ENCODE data around the gene CEP57. TPM values are rescaled to one million over a fixed set of nuclear protein-coding genes. Genes with fewer than 3 reads are reported as not detected.

The CEP57 gene
- 77.1 and 77.7 TPM in 2 replicates for total RNA-seq

GRCh38 chr11:95790123-95790932, at the start of gene CEP57:
Gene CEP57 (plus strand): TSS chr11:95790498. CDS start chr11:95790699, 201 bp downstream.
- peak; percentile 93 for DNase-seq (ENCODE audit: low spot score)
- H3K36me3 Mint-ChIP-seq (ENCODE audit: low read depth) = peaks cover 32% of the 10 kb centered on the region
- no peaks in the 10 kb centered on the region for H3K27me3 Mint-ChIP-seq (ENCODE audit: insufficient read depth)
- no peaks in the 10 kb centered on the region for H3K9me3 Mint-ChIP-seq
- H3K4me1 Mint-ChIP-seq (ENCODE audit: low read depth) = peaks cover 70% of the 10 kb centered on the region
- peak within 1 kb of the TSS; percentile 100 for H3K27ac Mint-ChIP-seq
- H3K4me3 Mint-ChIP-seq = peak within 1 kb of the TSS; percentile 96
- intact Hi-C loops (cut with micrococcal nuclease) = loop anchor here (1.0 to 10.0 kb wide), 9 partner anchors 133 to 1658 kb away; partner anchors contain the start of genes CCDC82, CWC15, ENDOD1 and FUT4

- Mint-ChIP-seq H3K27ac (no peak overlapping the region), H3K9me3 (no peaks in the 10 kb centered on the region), H3K4me3 (no peak overlapping the region), H3K4me1 (ENCODE audit: low read depth) (no peaks in the 10 kb centered on the region), H3K36me3 (ENCODE audit: low read depth) (peaks cover 1% of the 10 kb centered on the region), H3K27me3 (ENCODE audit: insufficient read depth) (peaks cover 14% of the 10 kb centered on the region)
- no peak for DNase-seq (ENCODE audit: low spot score)
- intact Hi-C loops (cut with micrococcal nuclease) = no loop called here
These were observed 40.2 kb upstream of the CEP57 start for GRCh38 chr11:95750101-95750500.

- H3K4me3 Mint-ChIP-seq = no peak overlapping the region
- H3K36me3 Mint-ChIP-seq (ENCODE audit: low read depth) = peaks cover 1% of the 10 kb centered on the region
- intact Hi-C loops (cut with micrococcal nuclease) = no loop called here
- peaks cover 12% of the 10 kb centered on the region for H3K27me3 Mint-ChIP-seq (ENCODE audit: insufficient read depth)
- H3K9me3 Mint-ChIP-seq = no peaks in the 10 kb centered on the region
- no peaks in the 10 kb centered on the region for H3K4me1 Mint-ChIP-seq (ENCODE audit: low read depth)
- no peak overlapping the region for H3K27ac Mint-ChIP-seq
- no peak for DNase-seq (ENCODE audit: low spot score)
These were observed 38.8 kb upstream of the CEP57 start for GRCh38 chr11:95751515-95751914.

- H3K4me3 Mint-ChIP-seq = no peak overlapping the region
- no peaks in the 10 kb centered on the region for H3K36me3 Mint-ChIP-seq (ENCODE audit: low read depth)
- no peak for DNase-seq (ENCODE audit: low spot score)
- H3K4me1 Mint-ChIP-seq (ENCODE audit: low read depth) = no peaks in the 10 kb centered on the region
- peaks cover 4% of the 10 kb centered on the region for H3K27me3 Mint-ChIP-seq (ENCODE audit: insufficient read depth)
- intact Hi-C loops (cut with micrococcal nuclease) = loop anchor here (5.0 to 10.0 kb wide), 3 partner anchors 204 to 1136 kb away; no protein-coding TSS in a partner anchor
- no peak overlapping the region for H3K27ac Mint-ChIP-seq
- no peaks in the 10 kb centered on the region for H3K9me3 Mint-ChIP-seq
These were observed 29.4 kb upstream of the CEP57 start for GRCh38 chr11:95760941-95761340.

GRCh38 chr11:95762534-95762933, 27.8 kb upstream of the CEP57 start:
- peaks cover 4% of the 10 kb centered on the region for H3K27me3 Mint-ChIP-seq (ENCODE audit: insufficient read depth)
- no peaks in the 10 kb centered on the region for H3K4me1 Mint-ChIP-seq (ENCODE audit: low read depth)
- H3K4me3 Mint-ChIP-seq = no peak overlapping the region
- DNase-seq (ENCODE audit: low spot score) = no peak
- H3K27ac Mint-ChIP-seq = no peak overlapping the region
- intact Hi-C loops (cut with micrococcal nuclease) = loop anchor here (5.0 to 10.0 kb wide), 3 partner anchors 205 to 1138 kb away; no protein-coding TSS in a partner anchor
- no peaks in the 10 kb centered on the region for H3K9me3 Mint-ChIP-seq
- H3K36me3 Mint-ChIP-seq (ENCODE audit: low read depth) = no peaks in the 10 kb centered on the region

- Mint-ChIP-seq H3K4me3 (no peak overlapping the region), H3K27me3 (ENCODE audit: insufficient read depth) (no peaks in the 10 kb centered on the region), H3K4me1 (ENCODE audit: low read depth) (no peaks in the 10 kb centered on the region), H3K9me3 (no peaks in the 10 kb centered on the region), H3K36me3 (ENCODE audit: low read depth) (peaks cover 3% of the 10 kb centered on the region), H3K27ac (no peak overlapping the region)
- DNase-seq (ENCODE audit: low spot score) = no peak
- intact Hi-C loops (cut with micrococcal nuclease) = loop anchor here (1.0 to 10.0 kb wide), 7 partner anchors 59 to 1140 kb away; partner anchors contain the start of gene SESN3
These were observed 25.9 kb upstream of the CEP57 start for GRCh38 chr11:95764267-95764898.

GRCh38 chr11:95766701-95767100, 23.6 kb upstream of the CEP57 start:
- intact Hi-C loops (cut with micrococcal nuclease) = loop anchor here (5.0 to 10.0 kb wide), 2 partner anchors 979 to 1142 kb away; no protein-coding TSS in a partner anchor

GRCh38 chr11:95767498-95767897, 22.8 kb upstream of the CEP57 start:
- H3K36me3 Mint-ChIP-seq (ENCODE audit: low read depth) = peaks cover 3% of the 10 kb centered on the region

More at GRCh38 chr11:95766701-95767100, 23.6 kb upstream of the CEP57 start:
- no peaks in the 10 kb centered on the region for H3K9me3 Mint-ChIP-seq
- no peak overlapping the region for H3K27ac Mint-ChIP-seq
- H3K4me1 Mint-ChIP-seq (ENCODE audit: low read depth) = no peaks in the 10 kb centered on the region
- H3K36me3 Mint-ChIP-seq (ENCODE audit: low read depth) = peaks cover 3% of the 10 kb centered on the region
- no peak for DNase-seq (ENCODE audit: low spot score)
- no peaks in the 10 kb centered on the region for H3K27me3 Mint-ChIP-seq (ENCODE audit: insufficient read depth)
- H3K4me3 Mint-ChIP-seq = no peak overlapping the region

GRCh38 chr11:95768521-95768920, 21.8 kb upstream of the CEP57 start:
- H3K27me3 Mint-ChIP-seq (ENCODE audit: insufficient read depth) = no peaks in the 10 kb centered on the region
- no peaks in the 10 kb centered on the region for H3K9me3 Mint-ChIP-seq
- H3K36me3 Mint-ChIP-seq (ENCODE audit: low read depth) = peaks cover 6% of the 10 kb centered on the region
- no peaks in the 10 kb centered on the region for H3K4me1 Mint-ChIP-seq (ENCODE audit: low read depth)
- no peak overlapping the region for H3K4me3 Mint-ChIP-seq
- no peak for DNase-seq (ENCODE audit: low spot score)
- H3K27ac Mint-ChIP-seq = no peak overlapping the region
- intact Hi-C loops (cut with micrococcal nuclease) = loop anchor here (5.0 to 10.0 kb wide), 2 partner anchors 981 to 1144 kb away; no protein-coding TSS in a partner anchor

More at GRCh38 chr11:95767498-95767897, 22.8 kb upstream of the CEP57 start:
- Mint-ChIP-seq H3K27me3 (ENCODE audit: insufficient read depth) (no peaks in the 10 kb centered on the region), H3K27ac (no peak overlapping the region), H3K9me3 (no peaks in the 10 kb centered on the region), H3K4me3 (no peak overlapping the region), H3K4me1 (ENCODE audit: low read depth) (no peaks in the 10 kb centered on the region)
- DNase-seq (ENCODE audit: low spot score) = no peak
- intact Hi-C loops (cut with micrococcal nuclease) = loop anchor here (5.0 to 10.0 kb wide), 2 partner anchors 980 to 1143 kb away; no protein-coding TSS in a partner anchor

- no peak for DNase-seq (ENCODE audit: low spot score)
- Mint-ChIP-seq H3K36me3 (ENCODE audit: low read depth) (peaks cover 43% of the 10 kb centered on the region), H3K4me3 (no peak overlapping the region), H3K9me3 (no peaks in the 10 kb centered on the region), H3K4me1 (ENCODE audit: low read depth) (peaks cover 19% of the 10 kb centered on the region), H3K27me3 (ENCODE audit: insufficient read depth) (no peaks in the 10 kb centered on the region), H3K27ac (no peak overlapping the region)
- intact Hi-C loops (cut with micrococcal nuclease) = no loop called here
These were observed 13.4 kb upstream of the CEP57 start for GRCh38 chr11:95776859-95777258.

- peaks cover 36% of the 10 kb centered on the region for H3K4me1 Mint-ChIP-seq (ENCODE audit: low read depth)
- no peak overlapping the region for H3K4me3 Mint-ChIP-seq
- H3K27ac Mint-ChIP-seq = no peak overlapping the region
- H3K36me3 Mint-ChIP-seq (ENCODE audit: low read depth) = peaks cover 53% of the 10 kb centered on the region
- intact Hi-C loops (cut with micrococcal nuclease) = no loop called here
- no peaks in the 10 kb centered on the region for H3K9me3 Mint-ChIP-seq
- H3K27me3 Mint-ChIP-seq (ENCODE audit: insufficient read depth) = no peaks in the 10 kb centered on the region
- DNase-seq (ENCODE audit: low spot score) = no peak
These were observed 11.6 kb upstream of the CEP57 start for GRCh38 chr11:95778699-95779098.

- intact Hi-C loops (cut with micrococcal nuclease) = no loop called here
- H3K4me1 Mint-ChIP-seq (ENCODE audit: low read depth) = peaks cover 47% of the 10 kb centered on the region
- H3K9me3 Mint-ChIP-seq = no peaks in the 10 kb centered on the region
- H3K27ac Mint-ChIP-seq = no peak overlapping the region
- DNase-seq (ENCODE audit: low spot score) = no peak
- H3K36me3 Mint-ChIP-seq (ENCODE audit: low read depth) = peaks cover 57% of the 10 kb centered on the region
- H3K4me3 Mint-ChIP-seq = no peak overlapping the region
- no peaks in the 10 kb centered on the region for H3K27me3 Mint-ChIP-seq (ENCODE audit: insufficient read depth)
These were observed 9.8 kb upstream of the CEP57 start for GRCh38 chr11:95780544-95780943.
